GM23248 (cell line): ENCODE data around the gene KLC1.

Experiments used
- EZH2 ChIP-seq: fragments of 200-600 bp; sonication (generic); IDR thresholded peaks from 2 replicates; pipeline ENCODE4 v1.6.1; 2018; ENCODE audit warnings: antibody characterized with exemption, mild to moderate bottlenecking; ENCODE audit not compliant: insufficient read depth, poor library complexity, severe bottlenecking
- EZH2phosphoT487 ChIP-seq: fragments of 200-600 bp; sonication (generic); IDR thresholded peaks from 2 replicates; pipeline ENCODE4 v1.6.1; 2018; ENCODE audit warnings: antibody characterized with exemption, moderate library complexity, mild to moderate bottlenecking, low read depth; ENCODE audit not compliant: insufficient read depth

DNA sequence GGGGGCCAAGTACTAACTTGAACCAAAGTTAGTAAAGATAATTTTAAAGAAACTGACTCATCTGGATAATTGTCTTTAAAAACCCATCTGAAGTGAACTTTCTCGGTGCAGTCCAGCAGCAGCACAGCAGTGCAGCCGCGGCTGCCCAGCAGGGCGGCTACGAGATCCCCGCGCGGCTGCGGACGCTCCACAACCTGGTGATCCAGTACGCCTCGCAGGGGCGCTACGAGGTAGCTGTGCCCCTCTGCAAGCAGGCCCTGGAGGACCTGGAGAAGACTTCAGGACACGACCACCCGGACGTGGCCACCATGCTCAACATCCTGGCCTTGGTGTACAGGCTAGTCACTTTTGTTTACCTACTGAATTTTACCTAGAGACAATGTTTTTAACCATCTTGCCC, 33.6 kb downstream of the KLC1 start:
- TF ChIP-seq EZH2phosphoT487, result no peak
- no peak for TF ChIP-seq EZH2
